OCI-LY3 (cell line): Measurements from ENCODE around the gene RNU2-1.
"Not testable (repeated sequence)": the region's sequence is repeated elsewhere in the genome, so short reads cannot be mapped to it uniquely, and the experiment has no call there.

Source experiments
- H2AFZ ChIP-seq: fragments of 200-600, 300-600 bp; shearing (Covaris generic); 2 replicates; pipeline ENCODE4 v1.6.0; 2014; ENCODE audit warnings: antibody characterized with exemption, low read depth, low read length
- H3K27ac ChIP-seq: fragments of 200-600, 300-600 bp; sonication (generic); 2 replicates; pipeline ENCODE4 v1.5.1; 2014; ENCODE audit warnings: mild to moderate bottlenecking, low read length, moderate library complexity, mixed read lengths
- H3K27me3 ChIP-seq: fragments of 200-600, 300-600 bp; sonication (generic); 2 replicates; pipeline ENCODE4 v1.6.1; 2014; ENCODE audit warnings: low read depth, low read length, mixed read lengths
- H3K36me3 ChIP-seq: fragments of 200-600, 300-600 bp; sonication (generic); replicated peaks from 2 replicates; pipeline ENCODE3; 2014; ENCODE audit warnings: low read depth, low read length, mixed read lengths
- H3K4me1 ChIP-seq: fragments of 300-600, 200-600 bp; sonication (generic); 2 replicates; pipeline ENCODE4 v1.6.1; 2014; ENCODE audit warnings: low read length, mixed read lengths
- H3K4me2 ChIP-seq: fragments of 200-600, 300-600 bp; sonication (generic); 2 replicates; pipeline ENCODE4 v1.6.1; 2014; ENCODE audit warnings: low read length, mixed read lengths
- H3K4me3 ChIP-seq: fragments of 300-600, 200-600 bp; sonication (generic); 2 replicates; pipeline ENCODE4 v1.5.1; 2014; ENCODE audit warnings: antibody characterized with exemption, mild to moderate bottlenecking, low read length, moderate library complexity
- H3K79me2 ChIP-seq: fragments of 300-600, 200-600 bp; shearing (Covaris generic); 2 replicates; pipeline ENCODE4 v1.6.1; 2014; ENCODE audit warnings: mild to moderate bottlenecking, low read length, mixed read lengths
- H3K9ac ChIP-seq: fragments of 300-600, 200-600 bp; shearing (Covaris generic); 2 replicates; pipeline ENCODE4 v1.6.0; 2014; ENCODE audit warnings: mild to moderate bottlenecking, low read length, moderate library complexity
- H3K9me3 ChIP-seq: fragments of 200-600, 300-600 bp; shearing (Covaris generic); 2 replicates; pipeline ENCODE4 v1.6.1; 2014; ENCODE audit warnings: low read length, mixed read lengths; ENCODE audit not compliant: insufficient read depth
- H4K20me1 ChIP-seq: fragments of 200-600, 300-600 bp; sonication (generic); 2 replicates; pipeline ENCODE4 v1.6.1; 2016; ENCODE audit warnings: low read length, mixed read lengths; ENCODE audit not compliant: insufficient read depth

Gene RNU2-1

DNA sequence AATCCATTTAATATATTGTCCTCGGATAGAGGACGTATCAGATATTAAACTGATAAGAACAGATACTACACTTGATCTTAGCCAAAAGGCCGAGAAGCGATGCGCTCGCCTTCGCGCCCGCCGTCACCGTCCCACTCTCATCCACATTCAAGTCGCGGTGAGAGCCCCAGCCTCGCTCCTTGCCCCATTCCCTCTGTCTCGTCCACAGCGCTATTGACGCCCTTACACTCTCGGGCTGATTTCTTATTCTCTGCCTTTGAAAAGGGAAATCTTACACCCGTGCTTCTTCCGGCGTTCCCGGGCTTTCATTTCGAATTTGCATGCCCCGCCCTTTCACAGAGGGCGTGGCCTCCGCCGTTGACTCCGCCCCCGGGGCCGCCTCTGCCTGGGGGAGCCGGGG is at the start of gene RNU2-1:
TSS of gene RNU2-1 (minus strand) at position 101 of the 400 bp plus-strand sequence.
- H3K4me1 ChIP-seq, H3K9ac ChIP-seq, H3K4me2 ChIP-seq, H2AFZ ChIP-seq, H3K4me3 ChIP-seq, H3K79me2 ChIP-seq, H3K27ac ChIP-seq, H3K9me3 ChIP-seq, H4K20me1 ChIP-seq, H3K36me3 ChIP-seq, H3K27me3 ChIP-seq: not testable (repeated sequence)

GRCh38 chr17:43272914-43273313 is 39.1 kb upstream of the RNU2-1 start:
- H4K20me1 ChIP-seq, H3K27me3 ChIP-seq, H3K9me3 ChIP-seq, H3K27ac ChIP-seq, H3K79me2 ChIP-seq, H2AFZ ChIP-seq, H3K4me2 ChIP-seq, H3K36me3 ChIP-seq, H3K9ac ChIP-seq, H3K4me3 ChIP-seq, H3K4me1 ChIP-seq: not testable (repeated sequence)

GRCh38 chr17:43272483-43272882 is 38.7 kb upstream of the RNU2-1 start:
- not testable (repeated sequence) for H3K36me3 ChIP-seq, H3K79me2 ChIP-seq, H3K9me3 ChIP-seq, H2AFZ ChIP-seq, H3K27me3 ChIP-seq, H3K27ac ChIP-seq, H3K4me2 ChIP-seq, H3K4me3 ChIP-seq, H3K4me1 ChIP-seq, H3K9ac ChIP-seq, H4K20me1 ChIP-seq

- H2AFZ ChIP-seq, H3K27ac ChIP-seq, H3K9me3 ChIP-seq, H3K4me1 ChIP-seq, H3K27me3 ChIP-seq, H3K36me3 ChIP-seq, H4K20me1 ChIP-seq, H3K9ac ChIP-seq, H3K79me2 ChIP-seq, H3K4me3 ChIP-seq, H3K4me2 ChIP-seq: not testable (repeated sequence)
Measured at GRCh38 chr17:43270552-43271504, 37.1 kb upstream of the RNU2-1 start.

DNA sequence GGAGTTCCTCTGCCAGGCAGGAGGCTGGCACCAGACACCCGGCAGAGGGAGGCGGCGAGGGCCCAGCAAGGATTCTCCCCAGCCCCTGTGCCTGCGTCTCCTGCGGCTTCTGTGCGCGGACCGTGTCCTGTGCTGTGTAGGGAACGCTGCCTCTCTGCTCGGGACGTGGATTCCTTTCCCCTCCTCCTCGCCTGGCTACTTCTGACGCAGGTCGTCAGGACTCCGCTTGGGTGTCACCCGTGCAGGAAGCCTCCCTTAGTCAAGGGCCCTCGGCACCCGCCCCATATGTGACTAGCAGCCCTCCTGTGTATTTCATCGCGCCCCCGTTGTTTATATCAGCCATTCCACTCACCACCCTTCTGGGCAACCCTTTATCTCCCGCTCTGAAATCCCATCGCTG is 12.7 kb upstream of the RNU2-1 start:
- H3K36me3 ChIP-seq, H3K9me3 ChIP-seq, H4K20me1 ChIP-seq, H3K79me2 ChIP-seq, H3K27me3 ChIP-seq, H3K27ac ChIP-seq, H2AFZ ChIP-seq, H3K4me1 ChIP-seq, H3K9ac ChIP-seq, H3K4me2 ChIP-seq, H3K4me3 ChIP-seq: not testable (repeated sequence)

GRCh38 chr17:43240596-43241352 is 7.0 kb upstream of the RNU2-1 start:
- H4K20me1 ChIP-seq, H3K27ac ChIP-seq, H3K9me3 ChIP-seq, H3K4me3 ChIP-seq, H3K36me3 ChIP-seq, H3K27me3 ChIP-seq, H3K4me1 ChIP-seq, H3K79me2 ChIP-seq, H3K9ac ChIP-seq, H3K4me2 ChIP-seq, H2AFZ ChIP-seq: not testable (repeated sequence)

DNA sequence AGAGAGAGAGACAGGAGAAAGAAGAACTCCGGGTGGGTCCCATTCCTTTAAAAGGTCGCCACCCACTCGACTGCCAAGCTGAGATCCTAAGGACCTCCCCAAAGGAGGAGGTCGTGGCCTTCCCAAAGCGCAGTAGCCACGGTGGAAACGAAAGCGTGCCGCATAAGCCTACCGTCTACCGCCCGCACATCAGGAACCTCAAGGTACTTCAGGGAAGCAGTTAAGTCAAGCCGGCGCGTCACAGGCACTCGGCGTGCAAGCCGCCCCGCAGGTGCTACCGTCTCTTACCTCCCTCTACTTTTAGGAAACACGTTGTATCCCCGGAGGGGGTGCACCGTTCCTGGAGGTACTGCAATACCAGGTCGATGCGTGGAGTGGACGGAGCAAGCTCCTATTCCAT is 5.8 kb upstream of the RNU2-1 start:
- not testable (repeated sequence) for H3K4me2 ChIP-seq, H3K27me3 ChIP-seq, H4K20me1 ChIP-seq, H3K36me3 ChIP-seq, H3K79me2 ChIP-seq, H3K4me3 ChIP-seq, H3K9ac ChIP-seq, H2AFZ ChIP-seq, H3K4me1 ChIP-seq, H3K9me3 ChIP-seq, H3K27ac ChIP-seq

DNA sequence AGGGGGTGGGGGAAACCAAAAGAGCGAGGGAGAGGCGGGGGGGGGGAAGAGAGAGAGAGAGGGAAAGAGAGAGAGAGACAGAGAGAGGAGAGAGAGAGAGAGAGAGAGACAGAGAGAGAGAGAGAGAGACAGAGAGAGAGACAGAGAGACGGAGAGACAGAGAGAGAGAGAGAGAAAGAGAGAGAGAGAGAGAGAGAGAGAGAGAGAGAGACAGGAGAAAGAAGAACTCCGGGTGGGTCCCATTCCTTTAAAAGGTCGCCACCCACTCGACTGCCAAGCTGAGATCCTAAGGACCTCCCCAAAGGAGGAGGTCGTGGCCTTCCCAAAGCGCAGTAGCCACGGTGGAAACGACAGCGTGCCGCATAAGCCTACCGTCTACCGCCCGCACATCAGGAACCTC is 514 bp downstream of the RNU2-1 start:
- H3K79me2 ChIP-seq, H3K9ac ChIP-seq, H2AFZ ChIP-seq, H3K36me3 ChIP-seq, H4K20me1 ChIP-seq, H3K27me3 ChIP-seq, H3K27ac ChIP-seq, H3K4me2 ChIP-seq, H3K4me1 ChIP-seq, H3K4me3 ChIP-seq, H3K9me3 ChIP-seq: not testable (repeated sequence)

GRCh38 chr17:43232021-43232699 is 1.6 kb downstream of the RNU2-1 start:
- H3K36me3 ChIP-seq, H3K9me3 ChIP-seq, H2AFZ ChIP-seq, H3K79me2 ChIP-seq, H3K27ac ChIP-seq, H3K4me1 ChIP-seq, H4K20me1 ChIP-seq, H3K27me3 ChIP-seq: not testable (repeated sequence)
- Histone ChIP-seq H3K9ac (peak overlapping the region; percentile 44; the same call in 1 of the 2 replicates), H3K4me3 (peak overlapping the region; percentile 60; the same call in 1 of the 2 replicates), H3K4me2 (peak overlapping the region; percentile 45; the same call in 1 of the 2 replicates)
